A549 (cell line): ENCODE measurements around the gene COPS9. TPM values are rescaled to one million over a fixed set of nuclear protein-coding genes. Genes with fewer than 3 reads are reported as not detected.

ENCODE experiments used
- ATAC-seq, 2 experiments: fragments of 200-7000 bp in 1 of 2; fragments of >200 bp in 1 of 2; cut with Nextera tagmentation in 1 of 2; cut with Tn5 transposase in 1 of 2; 3 replicates each; pipeline versions ENCODE4 v1.8.0 to v1.9.1; 2018 to 2020; ENCODE audit warnings: mild to moderate bottlenecking in 1 of 2, moderate library complexity in 1 of 2
- CTCF ChIA-PET: fragments of 300-600 bp; sonication (Branson Sonifier 250); formaldehyde crosslinking; extraction: SDS; loops from one replicate; lab custom pipeline; 2021; ENCODE audit warnings: antibody characterized with exemption, inconsistent platforms; lab: Yijun Ruan, JAX
- POLR2A ChIA-PET: fragments of 350-600 bp; formaldehyde crosslinking; extraction: SDS; loops from one replicate; lab custom pipeline; 2021; ENCODE audit warnings: antibody characterized with exemption, inconsistent platforms; lab: Yijun Ruan, JAX
- DNase-seq, 2 experiments: peaks; one replicate each; pipeline versions ENCODE4 v3.0.0 to v3.0.0-alpha.2; 2011 to 2016; ENCODE audit warnings: low read depth in 1 of 2, low spot score in 1 of 2
- FAIRE-seq: peaks from 2 replicates; lab custom pipeline; 2011; peaks lifted over from hg19 to GRCh38; lab: Jason Lieb, UNC
- H3K27ac ChIP-seq, 2 experiments: fragments of >200 bp; sonication (Bioruptor Twin); formaldehyde crosslinking; 3 replicates each; pipeline ENCODE4 v1.5.1; 2016 to 2017
- H3K4me1 ChIP-seq: fragments of >200 bp; sonication (Bioruptor Twin); formaldehyde crosslinking; 3 replicates; pipeline ENCODE4 v1.6.1; 2016
- H3K4me2 ChIP-seq: fragments of >200 bp; sonication (Bioruptor Twin); formaldehyde crosslinking; 3 replicates; pipeline ENCODE4 v1.6.1; 2016
- H3K4me3 ChIP-seq: fragments of >200 bp; sonication (Bioruptor Twin); formaldehyde crosslinking; 3 replicates; pipeline ENCODE4 v1.5.1; 2016
- H3K9me3 ChIP-seq: fragments of >200 bp; sonication (Bioruptor Twin); formaldehyde crosslinking; 3 replicates; pipeline ENCODE4 v1.6.1; 2016
- CHD2 ChIP-seq: fragments of 150-350 bp; IDR thresholded peaks from 2 replicates; pipeline ENCODE4 v1.6.1; 2014; ENCODE audit warnings: low read length; ENCODE audit not compliant: partially characterized antibody
- EHF ChIP-seq: fragments of 250-450 bp; sonication (Bioruptor Pico); IDR thresholded peaks from 2 replicates; pipeline ENCODE4 v1.5.0; 2020; ENCODE audit warnings: mild to moderate bottlenecking
- EHMT2 ChIP-seq: fragments of 200-600 bp; sonication (generic); IDR thresholded peaks from 2 replicates; pipeline ENCODE4 v1.6.1; 2016; ENCODE audit warnings: antibody characterized with exemption, low read depth, mild to moderate bottlenecking, moderate library complexity
- EP300 ChIP-seq, 2 experiments: fragments of >200 bp; sonication (Bioruptor Twin); formaldehyde crosslinking; IDR thresholded peaks; 2 replicates in 1 of 2; 3 replicates in 1 of 2; pipeline ENCODE4 v1.6.1; 2016 to 2017
- FOSB ChIP-seq: fragments of 250-450 bp; sonication (Bioruptor Pico); IDR thresholded peaks from 2 replicates; pipeline ENCODE4 v1.5.0; 2020; ENCODE audit warnings: mild to moderate bottlenecking, moderate library complexity
- HEYL ChIP-seq: fragments of 250-450 bp; sonication (Bioruptor Pico); IDR thresholded peaks from 2 replicates; pipeline ENCODE4 v1.8.0; 2021; ENCODE audit warnings: mild to moderate bottlenecking, moderate library complexity
- JUNB ChIP-seq: fragments of >200 bp; sonication (Bioruptor Twin); formaldehyde crosslinking; IDR thresholded peaks from 2 replicates; pipeline ENCODE4 v1.6.1; 2016
- KDM5A ChIP-seq: fragments of 200-600 bp; sonication (generic); IDR thresholded peaks from 2 replicates; pipeline ENCODE4 v1.6.1; 2016; ENCODE audit warnings: antibody characterized with exemption, mild to moderate bottlenecking
- MAFK ChIP-seq: fragments of 450-650 bp; IDR thresholded peaks from 2 replicates; pipeline ENCODE4 v1.6.1; 2014; ENCODE audit not compliant: partially characterized antibody
- MAZ ChIP-seq: fragments of 150-350 bp; IDR thresholded peaks from 2 replicates; pipeline ENCODE4 v1.6.1; 2014; ENCODE audit warnings: antibody characterized with exemption, low read depth, low read length, borderline replicate concordance
- MYC ChIP-seq: IDR thresholded peaks from 2 replicates; pipeline ENCODE4 v1.6.1; 2012; ENCODE audit warnings: mild to moderate bottlenecking, inconsistent platforms, low read length, improper control_type of control experiment, borderline replicate concordance
- NPAS2 ChIP-seq: fragments of 250-450 bp; sonication (Bioruptor Pico); IDR thresholded peaks from 2 replicates; pipeline ENCODE4 v1.8.0; 2022; ENCODE audit warnings: mild to moderate bottlenecking, moderate library complexity, borderline replicate concordance
- POLR2AphosphoS2 ChIP-seq: conservative IDR thresholded peaks from 2 replicates; pipeline ENCODE4 v1.6.1; 2012; ENCODE audit warnings: low read length, improper control_type of control experiment, inconsistent platforms
- RARB ChIP-seq: fragments of 250-450 bp; sonication (Bioruptor Pico); IDR thresholded peaks from 2 replicates; pipeline ENCODE4 v1.8.0; 2021; ENCODE audit warnings: mild to moderate bottlenecking, moderate library complexity
- SREBF2 ChIP-seq: fragments of 450-650 bp; IDR thresholded peaks from 2 replicates; pipeline ENCODE4 v1.6.1; 2014; ENCODE audit warnings: mild to moderate bottlenecking, moderate library complexity
- TFCP2L1 ChIP-seq: fragments of 250-450 bp; sonication (Bioruptor Pico); IDR thresholded peaks from 2 replicates; pipeline ENCODE4 v1.5.0; 2021; ENCODE audit warnings: mild to moderate bottlenecking
- TP53 ChIP-seq: fragments of 250-450 bp; sonication (Bioruptor Pico); IDR thresholded peaks from 2 replicates; pipeline ENCODE4 v1.5.0; 2021; ENCODE audit warnings: mild to moderate bottlenecking, moderate library complexity
- ZSCAN20 ChIP-seq: fragments of 250-450 bp; sonication (Bioruptor Pico); IDR thresholded peaks from 2 replicates; pipeline ENCODE4 v1.8.0; 2022; ENCODE audit warnings: mild to moderate bottlenecking, moderate library complexity
- WGBS: methylation state at CpG from one replicate; pipeline ENCODE4 v1.1.6; 2017; ENCODE audit errors: missing lambda C conversion rate; 5-methylcytosine and 5-hydroxymethylcytosine counted together
- polyA plus RNA-seq, 4 experiments: library from polyadenylated mRNA; depleted of rRNA in 3 of 4; stranded (reverse); fragments of >200 nt; fragmentation: RNase III in 1 of 4; extraction: RNeasy Plus Mini Kit Qiagen cat#74134 plus additional on column Dnase treatment in 1 of 4; gene quantifications; 2 replicates in 3 of 4; 3 replicates in 1 of 4; pipeline ENCODE4 v1.2.3, GENCODE V29; 2011 to 2017
- TF ChIP-seq, protein P1 (sequence below): fragments of >200 bp; sonication (Bioruptor Twin); formaldehyde crosslinking; IDR thresholded peaks from 3 replicates; pipeline ENCODE4 v1.5.1; 2016
- TF ChIP-seq, protein P2 (sequence below): fragments of 450-650 bp; IDR thresholded peaks from 2 replicates; pipeline ENCODE4 v1.6.1; 2014; ENCODE audit warnings: antibody characterized with exemption

Gene COPS9
- polyA plus RNA-seq, 2 of the 4 experiments (the other 2 are of a cell fraction) = 321 to 356 TPM

DNA sequence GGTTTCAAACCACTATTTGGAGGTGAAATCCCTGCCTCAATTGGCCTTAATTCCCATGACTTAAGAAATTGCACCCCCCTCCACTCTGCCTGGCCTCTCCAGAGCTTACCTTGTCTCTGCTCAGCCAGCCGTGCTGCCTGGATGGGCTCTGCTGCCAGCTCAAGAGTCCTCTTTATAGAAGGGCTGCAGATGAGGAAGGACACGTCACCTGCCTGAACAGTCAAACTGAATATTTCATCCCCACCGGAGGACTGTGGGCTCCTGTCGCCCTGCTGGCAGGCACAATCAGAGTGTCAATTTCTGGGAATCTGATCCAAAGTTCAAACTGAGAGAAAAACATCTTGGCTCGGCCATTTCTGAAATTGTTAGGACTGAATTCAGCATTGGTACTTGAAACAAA is 4.4 kb upstream of the COPS9 start, which contains the start of gene OTOS (continued):
- TF ChIP-seq, protein P1, sequence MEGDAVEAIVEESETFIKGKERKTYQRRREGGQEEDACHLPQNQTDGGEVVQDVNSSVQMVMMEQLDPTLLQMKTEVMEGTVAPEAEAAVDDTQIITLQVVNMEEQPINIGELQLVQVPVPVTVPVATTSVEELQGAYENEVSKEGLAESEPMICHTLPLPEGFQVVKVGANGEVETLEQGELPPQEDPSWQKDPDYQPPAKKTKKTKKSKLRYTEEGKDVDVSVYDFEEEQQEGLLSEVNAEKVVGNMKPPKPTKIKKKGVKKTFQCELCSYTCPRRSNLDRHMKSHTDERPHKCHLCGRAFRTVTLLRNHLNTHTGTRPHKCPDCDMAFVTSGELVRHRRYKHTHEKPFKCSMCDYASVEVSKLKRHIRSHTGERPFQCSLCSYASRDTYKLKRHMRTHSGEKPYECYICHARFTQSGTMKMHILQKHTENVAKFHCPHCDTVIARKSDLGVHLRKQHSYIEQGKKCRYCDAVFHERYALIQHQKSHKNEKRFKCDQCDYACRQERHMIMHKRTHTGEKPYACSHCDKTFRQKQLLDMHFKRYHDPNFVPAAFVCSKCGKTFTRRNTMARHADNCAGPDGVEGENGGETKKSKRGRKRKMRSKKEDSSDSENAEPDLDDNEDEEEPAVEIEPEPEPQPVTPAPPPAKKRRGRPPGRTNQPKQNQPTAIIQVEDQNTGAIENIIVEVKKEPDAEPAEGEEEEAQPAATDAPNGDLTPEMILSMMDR = no peak
- no peak for TF ChIP-seq RARB (CRISPR knock-in tag)
- no peak for TF ChIP-seq EP300 (IDR thresholded peaks at IDR 0.05)
- no peak for TF ChIP-seq MYC
- TF ChIP-seq TP53 (CRISPR knock-in tag) = no peak
- no peak for TF ChIP-seq JUNB
- TF ChIP-seq EHF (CRISPR knock-in tag) = no peak
- TF ChIP-seq, protein P2, sequence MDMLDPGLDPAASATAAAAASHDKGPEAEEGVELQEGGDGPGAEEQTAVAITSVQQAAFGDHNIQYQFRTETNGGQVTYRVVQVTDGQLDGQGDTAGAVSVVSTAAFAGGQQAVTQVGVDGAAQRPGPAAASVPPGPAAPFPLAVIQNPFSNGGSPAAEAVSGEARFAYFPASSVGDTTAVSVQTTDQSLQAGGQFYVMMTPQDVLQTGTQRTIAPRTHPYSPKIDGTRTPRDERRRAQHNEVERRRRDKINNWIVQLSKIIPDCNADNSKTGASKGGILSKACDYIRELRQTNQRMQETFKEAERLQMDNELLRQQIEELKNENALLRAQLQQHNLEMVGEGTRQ = no peak
- TF ChIP-seq CHD2 = no peak

DNA sequence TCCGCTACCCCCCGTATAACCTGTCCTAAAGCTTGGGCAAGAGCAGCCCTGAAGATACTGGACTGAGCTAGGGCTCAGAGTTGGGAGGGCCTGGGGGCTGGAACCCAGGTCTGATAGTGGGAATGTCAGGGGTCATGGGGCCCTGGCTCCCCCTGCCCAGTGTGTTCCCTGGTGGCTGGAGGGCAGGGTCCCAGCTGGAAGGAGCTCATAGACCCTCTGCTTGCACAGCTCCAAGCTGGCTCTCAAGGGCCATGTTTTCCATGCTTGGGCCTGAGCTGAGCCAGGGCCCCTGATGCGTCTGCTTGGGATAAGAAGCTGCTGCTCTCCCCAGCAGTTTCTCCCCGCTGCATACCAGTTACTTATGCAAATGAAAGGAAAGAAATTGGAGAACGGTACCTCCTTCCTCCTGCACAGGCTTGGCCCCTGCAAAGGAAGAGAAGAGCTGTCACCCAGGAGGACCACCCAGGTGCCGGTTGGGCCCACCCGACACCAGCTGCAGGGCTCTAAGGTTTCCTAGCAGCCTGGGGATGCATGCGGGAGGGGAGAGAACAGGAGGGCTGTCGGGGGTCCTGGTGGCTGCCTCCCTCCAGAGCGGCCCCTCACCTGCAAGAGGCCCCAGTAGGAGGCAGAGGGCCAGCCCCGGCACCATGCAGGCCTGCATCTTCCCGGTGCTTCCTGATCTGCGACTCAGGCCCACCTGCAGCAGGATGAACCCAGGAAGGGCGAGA is 3.7 kb upstream of the COPS9 start:
- no peak overlapping the region for H3K4me2 ChIP-seq
- CTCF ChIA-PET = interaction anchor here (1.1 to 9.6 kb wide), 6 partner anchors 13 to 120 kb away, joined by 3 to 176 read pairs (median 37); no protein-coding TSS in a partner anchor
- ATAC-seq (no peak), FAIRE-seq (no peak)
- H3K4me3 ChIP-seq = no peak overlapping the region
- no peak for TF ChIP-seq HEYL (CRISPR knock-in tag)
- TF ChIP-seq POLR2AphosphoS2 = no peak
- TF ChIP-seq, protein P1 = no peak
- TF ChIP-seq SREBF2 = no peak
- no peak for TF ChIP-seq FOSB (CRISPR knock-in tag)
- TF ChIP-seq TP53 (CRISPR knock-in tag) = no peak
- no peak for TF ChIP-seq EHMT2
- TF ChIP-seq JUNB = no peak
- no peak for TF ChIP-seq NPAS2 (CRISPR knock-in tag)
- TF ChIP-seq TFCP2L1 (CRISPR knock-in tag) = no peak
- no peak for TF ChIP-seq KDM5A
- no peak for TF ChIP-seq MAFK
- no peak for TF ChIP-seq MAZ
- TF ChIP-seq, protein P2 = no peak
- TF ChIP-seq ZSCAN20 (CRISPR knock-in tag) = no peak
- TF ChIP-seq, all 56 proteins: peak for 0
- 86% methylated on average over 9 of the region's 14 CpGs for WGBS
- H3K9me3 ChIP-seq = no peaks in the 10 kb centered on the region
- no peak overlapping the region for H3K27ac ChIP-seq
- peaks cover 7% of the 10 kb centered on the region; the same call in 2 of the 3 replicates for H3K4me1 ChIP-seq
- no peak for DNase-seq
- POLR2A ChIA-PET = no interaction called here
